HEK293T (cell line): ENCODE results near the gene OR52R1.

Experiments
- ARNT ChIP-seq: fragments of 450-650 bp; IDR thresholded peaks from 2 replicates; pipeline ENCODE4 v1.6.1; 2017; ENCODE audit warnings: mild to moderate bottlenecking
- BHLHE40 ChIP-seq: fragments of 450-650 bp; IDR thresholded peaks from 2 replicates; pipeline ENCODE4 v1.6.1; 2016; ENCODE audit warnings: mild to moderate bottlenecking, moderate library complexity, borderline replicate concordance
- CTBP1 ChIP-seq: fragments of 450-650 bp; IDR thresholded peaks from 2 replicates; pipeline ENCODE4 v1.6.1; 2016; ENCODE audit warnings: borderline replicate concordance
- ELF4 ChIP-seq: fragments of 450-650 bp; IDR thresholded peaks from 2 replicates; pipeline ENCODE4 v1.6.1; 2017; ENCODE audit warnings: antibody characterized with exemption
- FOXA1 ChIP-seq: fragments of 450-650 bp; IDR thresholded peaks from 2 replicates; pipeline ENCODE4 v1.6.1; 2016; ENCODE audit warnings: mild to moderate bottlenecking
- FOXK2 ChIP-seq: fragments of 450-650 bp; IDR thresholded peaks from 2 replicates; pipeline ENCODE4 v1.6.1; 2016; ENCODE audit warnings: mild to moderate bottlenecking
- LEF1 ChIP-seq: fragments of 450-650 bp; IDR thresholded peaks from 2 replicates; pipeline ENCODE4 v1.6.1; 2017; ENCODE audit warnings: mild to moderate bottlenecking, borderline replicate concordance
- NFRKB ChIP-seq: fragments of 450-650 bp; IDR thresholded peaks from 2 replicates; pipeline ENCODE4 v1.6.1; 2016; ENCODE audit warnings: mild to moderate bottlenecking, moderate library complexity
- SP1 ChIP-seq: fragments of 450-650 bp; IDR thresholded peaks from 2 replicates; pipeline ENCODE4 v1.6.1; 2017
- SUZ12 ChIP-seq: fragments of 450-650 bp; IDR thresholded peaks from 2 replicates; pipeline ENCODE4 v1.6.1; 2016; ENCODE audit warnings: mild to moderate bottlenecking
- TF ChIP-seq, protein P1 (sequence below): fragments of 450-650 bp; IDR thresholded peaks from 2 replicates; pipeline ENCODE4 v1.6.1; 2016

DNA sequence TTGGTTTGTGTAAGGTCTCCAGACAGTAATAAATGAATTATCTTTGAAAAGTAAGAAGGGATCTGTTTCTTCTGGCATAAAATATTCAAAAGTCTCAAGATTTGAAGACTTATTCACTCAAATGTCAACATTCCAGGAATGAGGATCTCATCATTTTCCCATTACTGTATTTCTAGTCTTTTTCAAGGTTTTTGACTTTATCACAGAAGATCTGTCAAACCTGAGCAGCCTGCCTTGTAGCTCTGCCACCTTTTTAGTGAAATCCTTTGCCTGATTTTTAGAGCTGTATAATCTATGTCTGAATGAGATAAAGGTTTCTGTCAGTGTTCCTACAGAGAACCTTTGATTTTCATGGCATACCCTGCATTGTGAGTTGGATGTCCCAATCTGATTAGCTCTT is 21.0 kb upstream of the OR52R1 start:
- no peak for TF ChIP-seq NFRKB
- TF ChIP-seq LEF1 = no peak
- no peak for TF ChIP-seq FOXA1
- no peak for TF ChIP-seq CTBP1
- no peak for TF ChIP-seq BHLHE40
- TF ChIP-seq SP1 = no peak
- TF ChIP-seq FOXK2 = no peak
- no peak for TF ChIP-seq ARNT
- no peak for TF ChIP-seq ELF4
- TF ChIP-seq, protein P1, sequence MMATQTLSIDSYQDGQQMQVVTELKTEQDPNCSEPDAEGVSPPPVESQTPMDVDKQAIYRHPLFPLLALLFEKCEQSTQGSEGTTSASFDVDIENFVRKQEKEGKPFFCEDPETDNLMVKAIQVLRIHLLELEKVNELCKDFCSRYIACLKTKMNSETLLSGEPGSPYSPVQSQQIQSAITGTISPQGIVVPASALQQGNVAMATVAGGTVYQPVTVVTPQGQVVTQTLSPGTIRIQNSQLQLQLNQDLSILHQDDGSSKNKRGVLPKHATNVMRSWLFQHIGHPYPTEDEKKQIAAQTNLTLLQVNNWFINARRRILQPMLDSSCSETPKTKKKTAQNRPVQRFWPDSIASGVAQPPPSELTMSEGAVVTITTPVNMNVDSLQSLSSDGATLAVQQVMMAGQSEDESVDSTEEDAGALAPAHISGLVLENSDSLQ = no peak
- no peak for TF ChIP-seq SUZ12
